ENCODE results near the gene PHEX. TPM values are rescaled to one million over a fixed set of nuclear protein-coding genes. Genes with fewer than 3 reads are reported as not detected.

Gene PHEX
- total RNA-seq, 1 donor from 2014 or later = 0.93 TPM

DNA sequence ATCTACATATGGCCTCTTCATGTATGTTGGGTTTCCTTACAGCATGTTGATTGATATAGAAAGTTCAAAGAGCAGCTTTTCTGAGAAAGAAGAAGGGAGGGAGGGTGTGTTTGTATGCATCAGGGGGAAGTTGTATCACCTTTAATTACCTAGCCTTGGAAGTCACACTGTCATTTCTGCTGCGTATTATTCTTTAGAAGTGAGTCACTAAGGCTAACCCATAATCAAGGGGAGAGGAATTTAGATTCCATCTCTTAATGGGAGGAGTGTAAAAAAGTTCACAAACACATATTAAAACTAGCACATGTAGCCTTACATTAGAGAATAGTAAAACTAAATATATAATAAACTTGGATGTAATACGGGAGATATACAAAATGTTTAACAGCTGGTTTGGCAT, 154.0 kb downstream of the PHEX start:
- Histone ChIP-seq H3K9me3 (no peaks in the 10 kb centered on the region), H3K4me1 (no peaks in the 10 kb centered on the region), H3K36me3 (no peaks in the 10 kb centered on the region), H3K27ac (no peak overlapping the region), H3K4me3 (no peak overlapping the region), H3K27me3 (no peaks in the 10 kb centered on the region)
- TF ChIP-seq, protein P1, sequence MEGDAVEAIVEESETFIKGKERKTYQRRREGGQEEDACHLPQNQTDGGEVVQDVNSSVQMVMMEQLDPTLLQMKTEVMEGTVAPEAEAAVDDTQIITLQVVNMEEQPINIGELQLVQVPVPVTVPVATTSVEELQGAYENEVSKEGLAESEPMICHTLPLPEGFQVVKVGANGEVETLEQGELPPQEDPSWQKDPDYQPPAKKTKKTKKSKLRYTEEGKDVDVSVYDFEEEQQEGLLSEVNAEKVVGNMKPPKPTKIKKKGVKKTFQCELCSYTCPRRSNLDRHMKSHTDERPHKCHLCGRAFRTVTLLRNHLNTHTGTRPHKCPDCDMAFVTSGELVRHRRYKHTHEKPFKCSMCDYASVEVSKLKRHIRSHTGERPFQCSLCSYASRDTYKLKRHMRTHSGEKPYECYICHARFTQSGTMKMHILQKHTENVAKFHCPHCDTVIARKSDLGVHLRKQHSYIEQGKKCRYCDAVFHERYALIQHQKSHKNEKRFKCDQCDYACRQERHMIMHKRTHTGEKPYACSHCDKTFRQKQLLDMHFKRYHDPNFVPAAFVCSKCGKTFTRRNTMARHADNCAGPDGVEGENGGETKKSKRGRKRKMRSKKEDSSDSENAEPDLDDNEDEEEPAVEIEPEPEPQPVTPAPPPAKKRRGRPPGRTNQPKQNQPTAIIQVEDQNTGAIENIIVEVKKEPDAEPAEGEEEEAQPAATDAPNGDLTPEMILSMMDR (IDR thresholded peaks at IDR 0.05) = no peak
- DNase-seq (no peak), ATAC-seq (no peak)
- intact Hi-C loops (cut with DNase I) = no loop called here

DNA sequence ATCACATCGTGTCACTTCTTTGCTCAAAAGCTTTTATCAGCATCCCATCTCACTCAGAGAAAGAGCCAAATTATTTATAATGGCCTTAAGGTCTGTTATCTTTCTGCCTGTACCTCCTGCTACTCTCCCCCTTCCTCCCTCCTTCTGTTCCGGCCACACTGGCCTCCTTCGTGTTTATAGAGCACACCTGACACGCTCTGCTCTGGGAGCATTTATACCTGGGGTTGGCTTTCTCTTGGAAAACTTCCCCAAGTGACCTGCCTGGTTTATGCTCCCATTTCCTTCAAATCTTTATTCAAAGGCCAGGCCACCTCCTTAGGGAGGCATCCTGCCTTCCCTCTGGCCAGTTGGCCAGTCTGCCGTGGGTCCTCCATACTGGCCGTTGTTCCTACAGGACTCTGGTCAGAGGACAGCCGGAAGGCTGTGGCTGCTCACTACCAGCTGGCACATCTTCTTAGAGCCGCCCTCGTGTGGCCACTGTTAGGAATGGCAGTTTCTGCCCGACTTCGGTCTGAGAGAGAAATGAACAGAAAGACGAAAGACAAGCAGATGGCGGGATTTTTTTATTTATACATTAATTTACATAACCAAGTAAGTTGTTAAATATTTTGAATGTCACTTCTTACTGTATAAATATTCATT, 160.4 kb downstream of the PHEX start:
- intact Hi-C loops (cut with DNase I) = no loop called here
- Histone ChIP-seq H3K27me3 (no peaks in the 10 kb centered on the region), H3K27ac (no peak overlapping the region), H3K9me3 (no peaks in the 10 kb centered on the region), H3K4me1 (no peaks in the 10 kb centered on the region), H3K4me3 (no peak overlapping the region), H3K36me3 (no peaks in the 10 kb centered on the region)
- ATAC-seq (peak; percentile 93), DNase-seq (peak; percentile 70)
- TF ChIP-seq, protein P1 (IDR thresholded peaks at IDR 0.05) = peak; percentile 76

DNA sequence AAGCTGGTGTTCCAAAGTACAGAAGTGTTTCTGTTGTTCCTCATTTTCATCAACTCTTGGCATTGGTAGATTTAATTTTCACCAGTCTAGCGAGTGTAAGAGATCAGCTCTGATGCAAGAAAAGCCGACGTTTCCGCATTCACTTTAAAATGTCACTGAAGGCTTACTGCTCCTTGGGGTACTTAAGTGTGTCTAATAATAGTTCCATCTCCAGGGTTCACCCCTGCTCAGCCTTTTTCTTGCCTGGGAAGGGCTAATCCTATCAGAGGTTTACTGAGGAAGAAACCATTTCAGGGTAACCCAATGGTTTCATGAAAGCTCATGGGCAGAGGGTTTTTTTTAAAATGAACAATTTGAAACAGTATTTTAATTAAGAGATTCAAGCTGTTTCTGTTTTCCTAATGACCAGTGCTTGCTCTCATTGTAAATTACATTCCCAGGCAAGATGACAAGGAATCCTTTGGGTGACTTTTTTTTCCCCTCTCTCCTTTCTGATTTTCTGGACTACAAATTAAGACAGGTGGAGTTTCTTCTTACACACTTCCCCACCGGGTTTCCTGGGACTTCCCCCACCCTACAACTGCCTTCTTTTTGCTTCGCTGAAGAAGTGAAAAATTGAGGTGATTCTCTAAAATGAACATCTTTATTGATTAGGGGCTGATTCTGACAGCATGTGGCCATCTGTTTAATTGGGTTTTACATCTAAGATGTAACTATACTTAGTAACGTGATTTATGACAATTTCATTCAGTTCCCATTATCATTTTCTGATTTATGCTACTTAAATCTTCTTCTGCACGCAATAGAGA, 161.9 kb downstream of the PHEX start:
- Histone ChIP-seq H3K36me3 (no peaks in the 10 kb centered on the region), H3K4me1 (no peaks in the 10 kb centered on the region), H3K27me3 (no peaks in the 10 kb centered on the region), H3K27ac (no peak overlapping the region), H3K9me3 (no peaks in the 10 kb centered on the region), H3K4me3 (no peak overlapping the region)
- TF ChIP-seq, protein P1 (IDR thresholded peaks at IDR 0.05) = no peak
- DNase-seq (no peak), ATAC-seq (no peak)
- intact Hi-C loops (cut with DNase I) = no loop called here

DNA sequence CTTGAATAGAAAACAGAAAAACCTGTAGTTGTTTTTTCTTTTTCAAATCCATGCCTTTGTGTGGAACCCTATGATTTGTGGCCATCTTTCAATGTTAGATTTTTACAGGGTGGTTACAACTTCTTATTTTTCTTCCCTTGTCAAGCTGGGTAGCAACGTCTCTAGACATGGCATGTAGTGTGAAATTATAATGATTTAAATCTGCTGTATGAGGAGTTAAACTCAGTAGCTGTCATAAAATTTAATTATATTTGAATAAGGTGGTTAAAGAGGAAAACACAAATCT, 162.5 kb downstream of the PHEX start:
- TF ChIP-seq, protein P1 (IDR thresholded peaks at IDR 0.05) = no peak
- DNase-seq = no peak
- H3K27ac ChIP-seq = no peak overlapping the region
- no peaks in the 10 kb centered on the region for H3K4me1 ChIP-seq
- intact Hi-C loops (cut with DNase I) = no loop called here
- no peaks in the 10 kb centered on the region for H3K36me3 ChIP-seq
- H3K9me3 ChIP-seq = no peaks in the 10 kb centered on the region
- no peak overlapping the region for H3K4me3 ChIP-seq
- no peak for ATAC-seq
- H3K27me3 ChIP-seq = no peaks in the 10 kb centered on the region

GRCh38 chrX:22196149-22196548, 164.0 kb downstream of the PHEX start:
- no peak for ATAC-seq
- H3K4me3 ChIP-seq = no peak overlapping the region
- no peak overlapping the region for H3K27ac ChIP-seq
- no peak for DNase-seq
- TF ChIP-seq, protein P1 (IDR thresholded peaks at IDR 0.05) = no peak
- no peaks in the 10 kb centered on the region for H3K4me1 ChIP-seq
- intact Hi-C loops (cut with DNase I) = no loop called here
- H3K9me3 ChIP-seq = no peaks in the 10 kb centered on the region
- no peaks in the 10 kb centered on the region for H3K36me3 ChIP-seq
- no peaks in the 10 kb centered on the region for H3K27me3 ChIP-seq

Measured in upper lobe of right lung (tissue), 1 donor.